HG02642 (cell line): Measurements from ENCODE around the gene PET117.
A peak's percentile ranks its signal among the peaks of the same experiment; 100 is the strongest.
"Not testable (repeated sequence)": the region's sequence is repeated elsewhere in the genome, so short reads cannot be mapped to it uniquely, and the experiment has no call there.

ENCODE experiments used
- ATAC-seq: cut with Tn5 transposase; IDR thresholded peaks from one replicate; pipeline ENCODE4 v1.9.1; 2021; ENCODE audit warnings: mild to moderate bottlenecking; ENCODE audit not compliant: unreplicated experiment, poor library complexity

The PET117 gene, protein sequence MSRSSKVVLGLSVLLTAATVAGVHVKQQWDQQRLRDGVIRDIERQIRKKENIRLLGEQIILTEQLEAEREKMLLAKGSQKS

DNA sequence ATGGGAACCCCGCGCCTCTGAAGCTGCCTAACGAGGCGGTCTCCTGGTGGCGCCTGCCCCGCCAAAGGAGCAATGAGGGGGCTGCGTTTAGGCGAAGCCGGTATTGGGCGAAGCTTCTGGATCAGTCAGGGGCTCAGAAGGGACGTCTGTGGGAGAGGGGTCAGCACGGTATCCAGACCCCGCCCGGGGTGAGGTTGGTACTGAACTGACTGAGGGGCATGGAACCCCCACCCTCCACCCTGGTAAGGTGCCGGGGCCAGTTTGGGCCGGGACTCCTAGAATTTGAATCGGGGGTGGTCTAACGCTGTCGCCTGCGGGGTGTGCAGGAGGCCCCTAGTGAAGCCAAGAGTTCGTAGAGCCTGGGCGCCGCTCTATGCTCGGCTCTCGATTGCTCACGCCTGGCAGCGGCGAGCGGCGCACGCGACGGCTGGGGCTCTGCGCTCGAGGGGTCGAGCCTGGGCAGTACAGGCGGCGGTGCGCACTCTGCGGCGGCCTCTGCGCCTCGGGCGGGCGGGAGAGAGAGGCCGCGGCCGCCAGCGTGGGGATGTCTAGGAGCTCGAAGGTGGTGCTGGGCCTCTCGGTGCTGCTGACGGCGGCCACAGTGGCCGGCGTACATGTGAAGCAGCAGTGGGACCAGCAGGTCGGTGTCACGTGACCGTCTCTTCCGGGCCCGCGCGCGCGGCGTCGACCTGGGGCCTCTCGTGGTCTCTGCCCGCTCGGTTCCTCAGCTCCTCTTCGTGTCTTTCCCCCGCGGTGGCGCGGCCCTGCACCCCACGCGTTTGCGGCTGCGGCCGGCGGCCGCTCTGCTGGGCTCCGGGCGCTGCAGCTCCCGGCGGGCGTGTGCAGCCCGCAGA lies at the start of gene PET117, which contains the start of gene KAT14:
TSS of gene PET117 (plus strand) at position 452 of the 854 bp plus-strand sequence. CDS start at position 545, 93 bp downstream.
TSS of gene KAT14 (plus strand) at position 452 of the 854 bp plus-strand sequence. CDS start 4,798 bp downstream, outside the sequence.
- ATAC-seq: peak; percentile 90

DNA sequence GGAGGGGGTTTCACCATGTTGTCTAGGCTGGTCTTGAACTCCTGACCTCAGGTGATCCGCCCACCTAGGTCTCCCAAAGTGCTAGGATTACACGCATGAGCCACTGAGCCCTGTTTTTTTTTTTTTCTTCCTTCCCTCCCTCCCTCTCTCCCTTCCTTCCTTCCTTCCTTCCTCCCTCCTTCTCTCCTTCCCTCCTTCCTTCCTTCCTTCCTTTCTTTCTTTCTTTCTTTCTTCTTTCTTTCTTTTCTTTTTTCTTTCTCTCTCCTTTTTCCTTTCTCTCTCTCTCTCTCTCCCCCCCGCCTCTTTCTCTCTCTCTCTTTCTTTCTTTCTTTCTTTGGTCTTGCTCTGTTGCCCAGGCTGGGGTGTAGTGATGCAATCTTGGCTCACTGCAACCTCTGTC lies 49.4 kb upstream of the PET117 start:
- not testable (repeated sequence) for ATAC-seq

DNA sequence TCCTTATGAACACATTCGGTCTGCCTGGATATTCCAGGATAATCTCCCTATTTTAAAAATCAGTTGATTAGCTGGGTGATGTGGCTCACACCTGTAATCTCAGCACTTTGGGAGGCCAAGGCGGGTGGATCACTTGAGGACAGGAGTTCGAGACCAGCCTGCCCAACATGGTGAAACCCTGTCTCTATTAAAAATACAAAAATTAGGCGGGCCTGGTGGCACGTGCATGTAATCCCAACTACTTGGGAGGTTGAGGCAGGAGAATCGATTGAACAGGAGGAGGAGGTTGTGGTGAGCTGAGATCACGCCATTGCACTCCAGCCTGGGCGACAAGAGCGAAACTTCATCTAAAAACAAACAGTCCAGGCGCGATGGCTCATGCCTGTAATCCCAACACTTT lies 48.8 kb upstream of the PET117 start:
- not testable (repeated sequence) for ATAC-seq

DNA sequence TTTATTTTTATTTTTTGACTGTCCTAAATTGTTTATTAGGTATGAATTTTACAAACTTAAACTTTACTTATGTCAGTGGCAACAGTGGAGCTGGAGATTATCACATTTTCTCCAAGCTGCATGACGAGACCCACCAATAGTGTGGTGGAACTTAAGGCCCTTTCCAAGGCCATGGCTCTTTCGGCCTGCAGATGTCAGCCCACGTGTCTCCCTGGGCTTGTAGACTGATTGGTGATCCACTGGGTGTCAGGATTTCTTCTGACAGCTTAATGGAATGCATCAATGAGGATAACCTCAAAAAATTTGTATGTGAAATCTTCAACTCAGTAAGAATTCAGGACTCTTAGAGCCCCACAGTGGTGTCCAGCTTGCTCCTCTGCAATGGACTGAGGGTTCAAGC lies 47.6 kb upstream of the PET117 start:
- ATAC-seq: no peak

DNA sequence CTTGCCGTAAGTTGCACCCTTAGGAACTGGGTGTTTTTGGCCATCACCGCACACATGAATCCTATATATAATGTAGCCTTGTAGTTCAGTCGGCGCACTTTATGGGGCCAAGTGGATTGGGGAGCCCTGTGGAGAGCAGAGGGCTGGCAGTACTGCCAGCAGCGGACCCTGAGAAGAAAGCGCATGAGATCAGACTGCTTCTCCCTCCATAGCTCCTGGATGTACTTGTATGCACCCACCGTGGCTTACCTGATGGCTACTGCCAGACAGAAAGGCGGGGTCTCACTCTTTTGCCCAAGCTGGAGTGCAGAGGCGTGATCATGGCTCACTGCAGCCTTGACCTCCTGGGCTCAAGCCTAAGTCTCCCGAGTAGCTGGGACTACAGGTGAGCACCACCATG lies 47.2 kb upstream of the PET117 start:
- no peak for ATAC-seq

DNA sequence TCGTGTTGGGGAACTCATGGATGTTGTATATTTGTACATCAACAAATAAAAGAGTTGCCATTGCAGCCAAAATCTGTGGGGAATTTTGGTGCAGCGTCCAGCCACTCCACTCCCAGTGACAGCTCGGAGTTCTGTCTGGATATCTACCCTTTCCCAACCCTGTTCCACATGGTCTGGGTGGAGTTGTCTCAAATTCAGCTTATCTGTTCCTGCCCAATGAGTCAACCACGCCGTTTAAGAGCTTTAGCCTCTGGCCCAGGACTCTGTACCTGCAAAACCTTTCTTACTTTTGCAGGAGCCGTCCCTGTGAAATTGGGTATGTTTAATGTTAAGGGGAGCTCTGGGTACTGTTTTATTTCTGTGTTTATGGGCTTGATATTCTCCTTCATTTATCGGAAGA lies 46.0 kb upstream of the PET117 start:
- no peak for ATAC-seq

DNA sequence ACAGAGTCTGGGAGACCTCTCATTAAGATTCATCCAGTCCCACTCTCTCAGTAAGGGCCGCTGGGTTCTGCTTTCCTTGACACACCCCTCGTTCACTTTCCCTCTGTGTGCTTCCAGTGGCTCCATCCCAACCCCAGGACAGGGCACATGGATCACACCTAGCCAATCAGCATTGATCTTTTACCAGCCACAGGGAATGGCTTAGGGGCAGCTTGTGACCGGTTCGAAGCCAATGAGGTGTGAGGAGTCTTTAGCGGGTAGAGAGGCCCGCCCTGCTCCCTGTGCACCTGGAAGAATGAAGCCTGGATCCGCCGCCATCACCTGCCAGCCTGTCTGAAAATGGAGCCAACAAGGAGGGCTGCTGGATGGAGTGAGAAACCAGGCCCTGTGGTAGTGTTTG lies 44.8 kb upstream of the PET117 start:
- ATAC-seq: no peak

DNA sequence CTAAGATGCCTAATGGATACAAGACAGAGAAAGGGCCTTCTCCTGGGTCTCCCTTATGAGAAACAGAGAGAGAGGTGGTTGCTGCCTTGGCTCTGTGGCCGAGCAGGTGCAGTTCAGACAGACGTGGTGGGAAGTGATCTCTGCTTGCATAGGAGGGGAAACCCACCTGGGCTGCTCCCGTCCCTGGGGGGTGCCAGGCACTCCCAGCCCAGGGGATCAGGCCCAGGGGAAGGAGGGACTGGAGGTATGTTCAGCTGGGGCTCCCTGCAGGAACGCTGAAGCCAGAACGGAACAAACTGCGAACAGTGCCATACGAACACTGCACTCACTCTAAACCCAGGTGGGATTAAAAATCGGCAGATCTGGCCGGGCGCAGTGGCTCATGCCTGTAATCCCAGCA lies 44.3 kb upstream of the PET117 start:
- no peak for ATAC-seq

DNA sequence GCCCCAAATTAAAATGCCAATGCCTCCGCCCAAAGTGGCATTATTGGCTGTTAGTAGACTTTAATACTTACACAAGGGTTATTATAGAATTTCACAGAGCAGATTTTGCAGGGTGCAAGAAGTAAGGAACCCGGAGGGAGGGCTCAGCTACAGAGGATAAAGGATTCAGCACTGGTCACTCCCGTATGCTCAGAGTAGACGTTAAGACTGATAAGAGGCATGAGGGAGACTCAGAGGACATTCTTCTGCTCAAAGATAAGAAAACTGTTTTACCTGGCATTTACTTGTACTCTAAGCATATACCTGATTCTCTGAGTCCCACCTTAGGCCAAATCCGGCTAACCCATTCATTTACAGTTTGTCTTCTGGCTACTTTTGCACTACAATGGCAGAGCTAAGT lies 43.5 kb upstream of the PET117 start:
- ATAC-seq: no peak

DNA sequence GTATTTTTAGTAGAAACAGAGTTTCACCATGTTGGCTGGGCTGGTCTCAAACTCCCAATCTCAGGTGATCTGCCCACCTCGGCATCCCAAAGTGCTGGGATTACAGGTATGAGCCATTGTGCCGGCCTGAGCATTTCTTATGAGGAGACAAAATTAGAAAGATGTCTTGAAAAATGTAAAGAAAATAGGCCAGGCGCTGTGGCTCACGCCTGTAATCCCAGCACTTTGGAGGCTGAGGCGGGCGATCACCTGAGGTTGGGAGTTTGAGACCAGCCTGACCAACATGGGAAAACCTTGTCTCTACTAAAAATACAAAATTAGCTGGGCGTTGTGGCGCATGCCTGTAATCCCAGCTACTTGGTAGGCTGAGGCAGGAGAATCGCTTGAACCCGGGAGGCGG lies 37.1 kb upstream of the PET117 start:
- not testable (repeated sequence) for ATAC-seq

DNA sequence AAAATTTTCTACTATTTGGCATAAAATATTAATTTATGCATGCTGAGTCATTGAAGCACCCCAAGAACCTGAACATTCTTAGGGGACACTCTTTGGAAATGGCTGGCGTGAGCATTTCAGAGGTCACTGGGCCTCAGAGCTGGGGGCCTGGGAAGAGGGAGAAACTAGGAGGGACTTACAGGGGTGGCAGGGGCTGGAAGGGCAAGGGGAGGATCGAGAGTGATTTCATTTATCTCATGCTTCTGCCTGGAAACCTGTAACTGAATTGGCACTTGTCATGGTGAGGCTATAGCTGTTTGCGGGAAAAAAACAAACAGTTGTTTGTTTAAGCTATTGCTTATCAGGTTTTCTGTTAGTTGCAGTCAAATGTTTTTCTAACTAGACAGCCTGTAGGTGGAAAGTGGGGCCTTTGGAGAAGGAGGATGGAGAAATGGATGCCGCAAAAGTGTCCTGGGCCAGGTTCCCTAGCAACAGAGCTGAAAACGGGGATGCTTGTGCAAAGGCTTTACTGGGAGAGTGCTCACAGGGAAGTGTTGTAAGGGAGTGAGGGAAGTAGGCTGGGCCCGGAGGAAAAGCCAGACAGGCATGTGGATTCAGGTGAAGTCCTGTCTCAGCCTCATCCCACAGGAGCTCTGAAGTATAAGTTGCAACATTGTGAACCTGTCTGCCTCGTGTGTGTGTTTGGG lies 36.4 kb upstream of the PET117 start:
- no peak for ATAC-seq

DNA sequence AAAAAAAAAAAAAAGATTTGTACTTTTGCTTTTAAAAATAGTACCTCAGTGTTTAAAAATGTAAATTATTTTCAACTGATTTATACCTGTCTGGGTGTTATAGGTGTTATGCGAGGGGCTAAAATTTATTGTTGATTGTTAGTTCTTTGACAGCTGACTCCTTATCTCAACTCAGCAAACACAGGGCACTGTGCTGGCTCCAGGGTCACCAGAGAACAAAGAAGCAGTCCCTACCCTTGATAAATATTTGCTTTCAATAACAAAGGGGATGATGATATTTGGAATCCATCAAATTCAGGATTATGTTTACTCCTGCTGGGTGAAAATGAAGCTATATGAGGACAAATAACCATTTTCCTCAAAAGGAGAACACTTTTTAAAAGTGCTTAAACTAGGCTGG lies 34.2 kb upstream of the PET117 start:
- no peak for ATAC-seq

DNA sequence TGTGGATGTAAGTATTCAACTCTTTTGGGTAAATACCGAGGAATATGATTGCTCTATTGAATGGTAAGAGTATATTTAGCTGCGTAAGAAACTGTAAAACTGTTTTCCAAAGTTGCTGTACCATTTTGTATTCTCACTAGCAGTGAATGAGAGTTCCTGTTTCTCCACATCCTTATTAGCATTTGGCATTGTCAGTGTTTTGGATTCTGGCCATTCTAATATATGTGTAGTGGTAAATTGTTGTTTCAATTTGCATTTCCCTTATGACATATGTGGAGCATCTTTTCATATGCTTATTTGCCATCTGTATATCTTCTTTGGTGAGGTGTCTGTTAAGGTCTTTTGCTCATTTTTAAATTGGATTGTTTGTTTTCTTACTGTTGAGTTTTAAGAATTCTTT lies 29.3 kb upstream of the PET117 start:
- ATAC-seq: no peak

DNA sequence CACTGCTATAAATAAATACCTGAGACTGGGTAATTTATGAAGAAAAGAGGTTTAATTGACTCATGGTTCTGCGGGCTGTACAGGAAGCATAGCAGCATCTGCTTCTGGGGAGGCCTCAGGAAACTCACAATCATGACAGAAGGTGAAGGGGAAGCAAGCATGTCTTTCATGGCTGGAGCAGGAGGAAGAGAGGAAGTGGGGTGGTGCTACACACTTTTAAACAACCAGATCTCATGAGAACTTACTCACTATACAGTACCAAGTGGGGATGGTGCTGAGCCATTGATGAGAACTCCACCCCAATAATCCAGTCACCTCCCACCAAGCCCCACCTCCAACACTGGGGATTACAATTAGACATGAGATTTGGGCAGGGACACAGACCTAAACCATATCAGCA lies 9.1 kb upstream of the PET117 start:
- ATAC-seq: not testable (repeated sequence)

DNA sequence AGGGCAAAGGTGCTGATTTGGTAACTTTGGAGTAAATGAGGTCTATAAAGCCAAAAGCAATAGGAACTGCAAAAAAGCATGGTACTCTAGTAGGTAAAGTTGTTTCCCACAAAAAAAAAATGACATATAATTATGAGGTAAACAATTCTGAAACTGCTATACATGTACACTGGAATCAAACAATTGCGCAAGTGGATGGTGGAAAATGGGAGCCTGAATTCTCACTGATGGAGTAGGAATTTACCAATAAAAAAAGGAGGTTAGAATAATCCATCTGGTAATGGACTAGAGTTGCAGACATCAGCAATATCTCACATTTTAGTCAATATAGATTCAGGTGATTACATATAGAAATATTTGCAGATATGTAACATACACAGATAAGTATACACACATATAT lies 5.0 kb upstream of the PET117 start:
- ATAC-seq: no peak

DNA sequence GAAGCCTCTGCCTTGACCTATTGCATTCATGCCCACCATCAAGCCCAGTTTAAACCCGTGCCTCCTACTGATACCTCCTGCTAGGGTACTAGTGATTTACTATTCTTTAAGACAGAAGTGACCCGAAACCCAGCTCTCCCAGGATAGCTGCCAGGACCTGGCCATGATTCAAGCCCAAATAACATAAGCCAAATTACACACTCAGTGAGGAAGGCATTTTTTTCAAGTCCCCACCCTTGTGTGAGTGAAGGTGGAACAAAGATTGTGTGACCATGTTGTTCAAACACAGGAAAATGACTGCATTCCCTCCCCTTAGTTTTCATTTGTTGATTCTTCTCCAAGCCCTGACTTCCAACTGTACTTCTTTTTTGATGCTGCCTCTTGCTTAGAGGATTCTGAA lies 3.7 kb upstream of the PET117 start:
- no peak for ATAC-seq

DNA sequence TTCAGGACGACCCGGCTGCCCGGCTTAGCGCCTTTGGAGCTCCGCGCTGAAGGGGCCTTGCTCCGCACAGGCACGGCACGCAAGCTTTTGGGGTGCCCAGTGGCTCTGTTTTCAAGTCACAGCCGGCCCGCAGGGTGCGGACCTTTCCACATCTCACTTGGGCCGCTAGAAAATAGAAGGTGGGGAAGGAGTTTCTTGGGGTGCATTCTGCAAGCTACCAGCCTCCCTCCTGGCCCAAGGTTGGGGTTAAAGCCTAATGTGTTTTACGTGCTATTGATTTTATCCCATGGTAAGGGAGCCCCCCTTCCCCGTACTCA lies 561 bp downstream of the PET117 start:
- ATAC-seq: peak; percentile 38

DNA sequence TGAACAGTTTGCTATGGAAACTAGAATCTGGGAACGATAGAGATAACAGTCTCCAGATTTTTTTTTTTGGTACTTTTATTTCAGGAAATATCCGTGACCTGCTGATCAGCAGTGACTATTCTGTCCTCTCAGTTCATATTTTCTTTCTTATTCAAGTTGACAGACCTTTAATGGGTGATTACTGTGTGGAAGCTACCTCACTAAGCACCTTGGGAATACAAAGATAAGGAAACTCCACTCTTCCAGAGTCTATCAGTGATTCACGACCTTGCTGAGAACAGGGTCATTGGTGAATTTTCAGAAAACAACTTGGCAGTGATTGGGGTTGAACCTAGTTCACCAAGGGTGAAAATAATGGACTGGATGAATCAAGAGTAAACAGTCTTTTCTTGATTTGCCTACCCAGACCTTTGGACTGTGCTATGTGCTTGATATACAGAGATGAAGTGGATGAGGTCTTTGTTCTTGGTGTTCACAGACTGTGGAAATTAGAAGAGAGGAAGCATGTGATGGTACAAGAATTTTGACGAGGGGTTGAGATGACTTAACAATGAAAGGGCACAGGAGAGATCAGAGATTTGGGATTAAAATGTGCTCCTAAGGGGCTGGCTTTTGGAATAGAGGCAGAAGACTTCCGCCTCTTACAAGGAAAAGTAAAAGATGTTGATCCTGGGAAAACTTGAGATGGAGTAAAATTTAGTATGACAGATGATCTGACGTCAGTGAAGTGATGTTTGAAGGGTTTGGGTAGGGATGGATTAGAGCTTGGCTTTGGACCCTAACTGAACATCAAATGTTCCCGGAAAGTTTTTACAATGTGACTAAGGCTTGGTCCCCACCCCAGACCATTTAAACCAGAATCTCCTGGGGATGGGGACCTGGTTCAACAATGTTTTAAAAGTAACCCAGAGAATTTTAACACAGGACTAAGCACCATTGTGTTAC lies 1.2 kb downstream of the PET117 start:
- ATAC-seq: no peak

DNA sequence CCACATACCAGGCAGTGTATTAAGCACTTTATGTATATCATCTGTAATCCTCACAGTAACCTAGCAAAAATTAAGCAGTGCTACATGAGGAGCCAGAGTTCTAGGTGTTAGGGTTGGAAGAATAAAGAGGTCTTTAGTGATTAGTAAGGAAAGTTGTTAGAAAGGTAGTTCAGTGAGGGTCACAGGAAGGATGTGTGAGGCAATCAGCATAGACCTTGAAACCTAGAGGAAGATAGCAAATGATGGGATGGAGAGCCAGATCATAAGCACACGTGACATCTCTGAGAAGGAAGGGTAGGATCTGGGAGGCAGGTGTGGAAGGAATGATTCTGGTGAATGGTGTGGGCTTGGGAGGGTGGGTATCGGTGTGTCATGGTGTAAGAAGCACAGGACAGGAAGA lies 2.2 kb downstream of the PET117 start:
- no peak for ATAC-seq

DNA sequence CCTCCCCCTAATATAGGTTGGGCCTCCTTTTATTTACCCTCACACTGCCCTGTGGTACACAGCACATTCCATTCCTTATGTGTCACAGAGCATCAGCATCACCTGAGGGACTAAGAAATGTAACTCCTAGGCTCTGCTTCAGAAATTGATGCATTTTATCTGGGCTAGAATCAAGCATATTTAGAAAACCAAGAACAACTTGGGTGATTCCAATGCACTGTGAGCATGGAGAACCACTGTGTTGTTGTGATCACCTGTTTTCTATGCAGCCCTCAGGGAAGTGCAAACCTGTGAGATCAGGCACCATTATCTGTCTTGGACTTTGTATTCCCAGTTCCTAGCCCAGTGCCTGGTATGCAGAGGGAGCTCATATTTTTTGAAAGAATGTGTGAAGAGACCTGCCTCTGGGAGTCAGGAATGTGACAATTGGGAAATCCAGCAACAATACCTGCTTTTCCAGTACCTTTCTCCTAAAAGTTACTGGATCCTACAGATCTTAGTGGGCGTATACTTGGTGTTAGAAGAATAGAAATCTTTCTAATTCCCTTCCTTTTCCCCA lies 7.0 kb downstream of the PET117 start:
- ATAC-seq: no peak
